ENCODE measurements around the gene DOK5. TPM values are rescaled to one million over a fixed set of nuclear protein-coding genes. Genes with fewer than 3 reads are reported as not detected.

The DOK5 gene
- total RNA-seq, 1 donor from 2014 or later = 0.69 TPM

DNA sequence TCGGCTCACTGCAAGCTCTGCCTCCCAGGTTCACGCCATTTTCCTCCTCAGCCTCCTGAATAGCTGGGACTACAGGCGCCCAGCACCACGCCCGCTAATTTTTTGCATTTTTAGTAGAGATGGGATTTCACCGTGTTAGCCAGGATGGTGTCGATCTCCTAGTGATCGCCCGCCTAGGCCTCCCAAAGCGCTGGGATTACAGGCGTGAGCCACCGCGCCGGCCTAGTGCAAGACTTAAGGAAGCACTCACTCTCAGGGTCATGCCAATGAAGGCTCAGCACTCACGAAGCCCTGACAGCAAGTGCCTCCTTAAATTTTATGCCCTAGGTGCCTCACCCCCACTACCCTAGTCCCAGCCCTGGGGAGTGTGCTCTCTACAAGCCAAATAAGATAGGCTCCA is 4.7 kb upstream of the DOK5 start:
- DNase-seq (no peak), ATAC-seq (no peak)
- Histone ChIP-seq H3K27ac (no peak overlapping the region), H3K4me1 (peaks cover under 1% of the 10 kb centered on the region), H3K9me3 (no peaks in the 10 kb centered on the region), H3K4me3 (no peak overlapping the region), H3K27me3 (peaks cover 16% of the 10 kb centered on the region), H3K36me3 (no peaks in the 10 kb centered on the region)
- TF ChIP-seq, protein P1, sequence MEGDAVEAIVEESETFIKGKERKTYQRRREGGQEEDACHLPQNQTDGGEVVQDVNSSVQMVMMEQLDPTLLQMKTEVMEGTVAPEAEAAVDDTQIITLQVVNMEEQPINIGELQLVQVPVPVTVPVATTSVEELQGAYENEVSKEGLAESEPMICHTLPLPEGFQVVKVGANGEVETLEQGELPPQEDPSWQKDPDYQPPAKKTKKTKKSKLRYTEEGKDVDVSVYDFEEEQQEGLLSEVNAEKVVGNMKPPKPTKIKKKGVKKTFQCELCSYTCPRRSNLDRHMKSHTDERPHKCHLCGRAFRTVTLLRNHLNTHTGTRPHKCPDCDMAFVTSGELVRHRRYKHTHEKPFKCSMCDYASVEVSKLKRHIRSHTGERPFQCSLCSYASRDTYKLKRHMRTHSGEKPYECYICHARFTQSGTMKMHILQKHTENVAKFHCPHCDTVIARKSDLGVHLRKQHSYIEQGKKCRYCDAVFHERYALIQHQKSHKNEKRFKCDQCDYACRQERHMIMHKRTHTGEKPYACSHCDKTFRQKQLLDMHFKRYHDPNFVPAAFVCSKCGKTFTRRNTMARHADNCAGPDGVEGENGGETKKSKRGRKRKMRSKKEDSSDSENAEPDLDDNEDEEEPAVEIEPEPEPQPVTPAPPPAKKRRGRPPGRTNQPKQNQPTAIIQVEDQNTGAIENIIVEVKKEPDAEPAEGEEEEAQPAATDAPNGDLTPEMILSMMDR (IDR thresholded peaks at IDR 0.05) = no peak
- intact Hi-C loops (cut with DNase I) = no loop called here

DNA sequence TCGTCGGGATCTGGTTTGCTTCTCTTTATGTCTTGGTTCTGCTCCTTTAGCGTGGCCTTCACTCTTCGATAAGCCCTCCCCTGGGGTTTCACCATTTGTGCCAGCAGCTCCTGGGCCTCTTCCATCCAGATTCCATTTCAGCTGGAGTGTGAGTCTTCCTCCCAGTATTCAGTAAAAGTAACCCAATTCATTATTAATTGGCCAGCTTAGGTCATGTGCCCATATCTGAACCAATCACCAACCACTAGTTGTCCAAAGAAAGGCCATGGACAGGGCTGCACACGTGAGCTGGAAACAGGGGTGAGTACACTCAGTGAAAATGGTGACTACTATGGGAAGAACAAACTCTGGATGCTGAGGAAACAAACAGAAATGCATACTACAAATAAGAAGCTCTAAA is 2.8 kb upstream of the DOK5 start:
- no peak for DNase-seq
- Histone ChIP-seq H3K4me1 (peaks cover 10% of the 10 kb centered on the region), H3K9me3 (no peaks in the 10 kb centered on the region), H3K27me3 (peaks cover 35% of the 10 kb centered on the region), H3K4me3 (no peak overlapping the region), H3K27ac (no peak overlapping the region), H3K36me3 (no peaks in the 10 kb centered on the region)
- TF ChIP-seq, protein P1 (IDR thresholded peaks at IDR 0.05) = no peak
- no peak for ATAC-seq
- intact Hi-C loops (cut with DNase I) = no loop called here

DNA sequence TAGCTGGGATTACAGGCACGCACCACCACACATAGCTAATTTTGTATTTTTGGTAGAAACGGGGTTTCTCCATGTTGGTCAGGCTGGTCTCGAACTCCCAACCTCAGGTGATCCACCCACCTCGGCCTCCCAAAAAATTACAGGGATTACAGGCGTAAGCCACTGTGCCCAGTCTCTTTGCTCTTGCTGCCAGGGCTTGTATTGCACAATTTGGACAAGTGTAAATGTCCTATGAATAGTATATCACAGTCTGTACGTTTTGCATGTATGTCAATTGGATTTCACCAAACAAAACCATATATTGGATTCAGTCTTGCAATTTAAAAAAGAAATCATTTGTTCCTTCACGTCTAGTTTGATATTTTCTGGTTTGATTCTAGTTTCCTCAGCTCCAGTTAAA is 2.1 kb upstream of the DOK5 start:
- ATAC-seq (no peak), DNase-seq (no peak)
- Histone ChIP-seq H3K4me1 (peaks cover 10% of the 10 kb centered on the region), H3K27ac (no peak overlapping the region), H3K9me3 (no peaks in the 10 kb centered on the region), H3K27me3 (peaks cover 42% of the 10 kb centered on the region), H3K4me3 (no peak overlapping the region), H3K36me3 (no peaks in the 10 kb centered on the region)
- TF ChIP-seq, protein P1 (IDR thresholded peaks at IDR 0.05) = no peak
- intact Hi-C loops (cut with DNase I) = no loop called here

DNA sequence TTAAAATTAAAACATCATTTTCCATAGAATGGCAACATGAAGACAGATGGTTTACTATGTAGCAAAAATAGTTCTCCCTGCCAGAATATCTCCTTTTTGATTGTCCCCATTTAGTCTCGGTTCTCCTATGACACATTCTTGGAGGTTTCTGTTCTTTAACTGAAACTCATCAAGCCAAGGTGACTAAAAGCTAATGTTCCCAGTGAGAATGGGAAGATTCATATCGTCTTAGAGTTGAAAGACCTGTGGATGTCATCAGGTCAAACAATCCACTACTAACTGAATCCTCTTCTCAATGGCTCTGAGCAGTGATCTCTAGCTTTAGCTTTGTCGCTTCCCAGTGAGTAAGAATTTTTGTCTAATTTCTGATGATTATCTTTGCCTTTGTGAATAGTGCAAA is 1.3 kb upstream of the DOK5 start:
- Histone ChIP-seq H3K27ac (no peak overlapping the region), H3K4me3 (no peak overlapping the region), H3K9me3 (no peaks in the 10 kb centered on the region), H3K4me1 (peaks cover 10% of the 10 kb centered on the region), H3K36me3 (no peaks in the 10 kb centered on the region), H3K27me3 (peaks cover 49% of the 10 kb centered on the region)
- TF ChIP-seq, protein P1 (IDR thresholded peaks at IDR 0.05) = no peak
- DNase-seq = no peak
- ATAC-seq = no peak
- intact Hi-C loops (cut with DNase I) = no loop called here

DNA sequence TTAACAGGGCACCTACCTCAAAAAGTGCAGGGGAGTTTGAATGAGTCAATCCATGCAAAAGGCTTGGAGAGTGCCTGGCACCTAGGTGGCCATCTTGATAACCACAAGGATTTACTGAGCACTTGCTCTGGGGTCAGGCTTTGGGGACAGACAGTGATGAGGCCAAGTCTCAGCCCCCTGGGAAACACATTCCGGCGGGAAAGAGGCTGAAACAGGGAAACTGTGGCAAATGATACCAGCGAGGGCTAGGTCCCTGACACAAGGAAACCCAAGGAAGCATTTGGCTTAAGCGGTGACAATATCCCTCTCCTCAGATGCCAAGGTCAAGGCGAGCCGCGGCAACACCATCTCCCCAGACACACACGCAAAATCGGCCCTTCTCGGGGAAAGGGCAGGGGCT is 527 bp upstream of the DOK5 start:
- H3K4me1 ChIP-seq = peaks cover 10% of the 10 kb centered on the region
- ATAC-seq (no peak), DNase-seq (no peak)
- TF ChIP-seq, protein P1 (IDR thresholded peaks at IDR 0.05) = no peak
- no peak overlapping the region for H3K27ac ChIP-seq
- peak overlapping the region; percentile 47 for H3K4me3 ChIP-seq
- H3K27me3 ChIP-seq = peaks cover 56% of the 10 kb centered on the region
- intact Hi-C loops (cut with DNase I) = no loop called here
- no peaks in the 10 kb centered on the region for H3K9me3 ChIP-seq
- no peaks in the 10 kb centered on the region for H3K36me3 ChIP-seq

Data from upper lobe of right lung (tissue), 1 donor.